ENCODE measurements around the gene FAM53B.

FAM53B gene

DNA sequence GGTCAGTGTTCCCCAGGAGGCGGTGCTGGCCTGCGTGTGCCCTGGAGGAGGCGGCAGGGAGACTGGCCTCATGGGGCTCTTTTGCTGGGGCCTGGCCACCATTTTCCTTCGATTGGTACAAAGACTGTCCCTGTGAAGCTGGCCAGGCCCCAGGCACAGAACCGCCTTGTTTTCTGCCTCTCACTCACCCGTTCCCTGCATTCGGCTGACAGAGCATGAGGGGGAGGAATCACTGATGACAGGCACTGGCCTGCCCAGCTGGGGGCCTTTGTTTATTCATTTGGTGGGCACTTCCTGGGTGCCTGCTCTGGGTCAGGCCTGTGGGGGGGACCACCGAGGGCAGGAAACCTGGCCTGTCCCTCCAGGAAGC, 139.2 kb downstream of the FAM53B start:
- DNase-seq: no peak

DNA sequence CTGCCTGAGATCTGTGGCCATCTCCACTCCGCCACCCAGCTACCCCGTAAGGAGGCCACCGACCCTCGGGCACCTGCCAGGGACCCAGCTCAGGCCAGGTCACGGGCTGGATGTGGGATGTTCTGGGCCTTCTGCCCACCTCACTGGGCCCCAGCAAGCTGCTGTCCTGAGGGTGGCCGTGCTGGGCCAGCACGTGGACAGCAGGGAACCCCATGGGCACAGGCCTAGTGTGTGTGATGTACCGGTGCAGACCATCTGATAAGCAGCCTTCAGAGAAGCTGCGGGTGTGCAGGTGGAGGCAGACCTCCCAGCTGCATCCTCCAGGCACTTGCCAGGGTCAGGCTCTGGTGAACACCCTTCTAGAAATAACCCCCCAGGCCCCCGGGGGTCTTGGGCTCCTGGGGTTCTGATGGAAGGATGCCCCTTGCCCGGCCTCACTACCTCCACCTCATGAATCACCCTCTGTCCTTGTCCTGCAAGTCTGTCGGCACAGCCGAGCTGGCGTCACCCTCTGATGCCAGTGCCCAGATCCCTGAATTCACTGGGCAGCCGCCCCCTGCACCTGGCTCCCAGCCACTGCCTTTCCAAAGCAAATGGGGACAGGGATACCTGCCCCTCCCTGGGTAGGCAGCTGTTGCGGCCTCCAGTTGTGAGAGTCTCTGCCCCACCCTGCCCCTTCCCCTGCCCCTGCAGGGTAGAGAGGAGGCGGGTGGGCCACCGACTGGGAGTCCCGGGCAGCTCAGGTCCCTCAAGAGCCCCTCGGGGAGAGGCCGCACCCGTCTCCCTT, 139.8 kb downstream of the FAM53B start:
- no peak for DNase-seq

DNA sequence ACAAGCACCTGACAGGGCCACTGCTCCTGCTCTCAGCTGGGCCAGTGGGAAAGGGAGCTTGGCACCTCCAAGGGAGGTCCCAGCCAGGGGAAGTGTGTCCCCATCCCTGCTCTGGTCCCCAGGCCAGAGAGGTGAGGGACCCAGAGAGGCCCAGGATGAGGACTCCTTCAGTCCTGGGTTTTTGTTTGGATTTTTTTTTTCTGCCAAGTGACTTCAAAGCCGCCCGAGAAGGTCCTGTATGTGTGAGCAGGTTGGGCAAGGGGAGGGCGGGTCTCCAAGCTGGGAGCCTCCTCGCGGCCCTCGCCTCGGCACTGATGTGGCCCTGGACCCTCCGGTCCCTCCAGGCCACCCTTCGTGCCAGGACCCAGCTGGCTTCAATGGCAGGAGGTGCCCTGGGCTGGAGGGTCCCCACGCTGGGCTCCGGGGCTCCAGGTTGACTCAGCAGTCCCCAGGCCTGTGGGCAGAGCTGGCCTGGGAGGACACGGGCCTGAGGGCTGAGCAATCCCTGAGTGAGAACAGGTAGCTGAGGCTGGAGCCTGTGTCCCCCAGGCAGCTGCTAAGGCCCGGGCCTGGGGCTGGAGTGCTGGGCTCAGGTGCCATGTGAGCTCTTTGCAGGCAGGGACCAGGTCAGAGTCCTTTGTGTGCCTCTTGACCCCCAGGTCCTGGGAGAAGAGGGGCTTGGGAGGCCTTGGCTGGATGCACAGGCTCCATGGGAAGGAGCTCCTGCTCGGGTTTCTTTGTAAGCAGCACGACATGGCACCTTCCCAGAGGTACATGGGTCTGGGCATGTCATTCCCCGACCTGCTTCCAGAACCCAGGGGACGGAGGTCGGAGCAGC, 140.6 kb downstream of the FAM53B start:
- no peak for DNase-seq

DNA sequence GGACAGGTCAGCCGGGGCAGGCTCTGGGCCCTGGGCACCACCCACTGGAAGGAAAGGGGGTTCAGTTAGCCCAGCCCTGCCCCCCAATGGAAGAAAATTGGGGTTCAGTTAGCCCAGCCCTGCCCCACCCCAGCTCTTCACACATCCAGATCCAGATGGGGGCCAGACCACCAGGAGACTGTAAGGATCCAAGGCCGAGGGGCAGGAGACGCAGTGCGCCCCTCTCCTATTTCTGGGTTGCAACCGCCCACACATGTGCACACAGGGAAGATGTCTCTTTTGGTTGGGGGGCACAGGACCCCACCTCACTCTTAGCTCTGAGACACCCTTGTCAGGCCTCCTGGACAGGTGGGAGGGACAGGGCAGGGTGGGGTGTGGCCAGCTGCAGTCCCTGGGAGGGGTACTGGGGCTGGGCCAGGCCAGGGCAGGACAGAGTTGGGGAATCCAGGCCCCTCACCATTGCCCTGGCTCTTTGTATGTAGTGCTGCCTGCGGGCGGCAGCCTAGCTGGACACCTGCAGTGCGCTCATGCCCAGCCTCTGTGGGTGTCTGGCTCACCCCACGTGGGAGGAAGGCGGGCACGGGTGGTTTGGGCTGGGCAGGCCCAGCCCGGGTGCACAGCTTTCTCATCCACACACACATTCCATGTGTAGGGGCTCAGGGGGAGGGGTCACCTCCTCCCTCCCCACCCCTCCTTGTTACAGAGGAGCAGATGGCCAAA, 141.4 kb downstream of the FAM53B start:
- DNase-seq: no peak

DNA sequence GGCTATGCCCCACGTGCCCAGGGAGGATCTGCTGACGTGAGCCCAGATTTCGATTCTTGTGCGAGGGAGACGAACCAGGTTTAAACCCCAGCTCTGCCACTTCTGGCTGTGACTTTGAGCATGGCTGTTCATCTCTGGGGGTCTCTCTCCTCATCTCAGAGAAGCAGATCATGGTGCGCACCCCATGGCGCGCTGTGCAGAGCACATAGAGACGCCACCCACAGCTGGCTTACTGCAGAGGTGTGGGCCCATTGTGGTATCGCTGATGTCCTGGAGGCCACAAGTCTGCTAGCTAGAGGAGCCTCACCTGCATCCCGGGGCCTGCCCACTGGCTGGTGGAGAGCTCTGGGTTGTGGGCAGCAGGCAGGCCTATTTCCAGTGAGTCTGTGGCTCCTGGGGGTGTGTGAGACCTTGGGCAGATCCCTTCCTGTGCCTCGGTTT, 142.0 kb downstream of the FAM53B start:
- no peak for DNase-seq

DNA sequence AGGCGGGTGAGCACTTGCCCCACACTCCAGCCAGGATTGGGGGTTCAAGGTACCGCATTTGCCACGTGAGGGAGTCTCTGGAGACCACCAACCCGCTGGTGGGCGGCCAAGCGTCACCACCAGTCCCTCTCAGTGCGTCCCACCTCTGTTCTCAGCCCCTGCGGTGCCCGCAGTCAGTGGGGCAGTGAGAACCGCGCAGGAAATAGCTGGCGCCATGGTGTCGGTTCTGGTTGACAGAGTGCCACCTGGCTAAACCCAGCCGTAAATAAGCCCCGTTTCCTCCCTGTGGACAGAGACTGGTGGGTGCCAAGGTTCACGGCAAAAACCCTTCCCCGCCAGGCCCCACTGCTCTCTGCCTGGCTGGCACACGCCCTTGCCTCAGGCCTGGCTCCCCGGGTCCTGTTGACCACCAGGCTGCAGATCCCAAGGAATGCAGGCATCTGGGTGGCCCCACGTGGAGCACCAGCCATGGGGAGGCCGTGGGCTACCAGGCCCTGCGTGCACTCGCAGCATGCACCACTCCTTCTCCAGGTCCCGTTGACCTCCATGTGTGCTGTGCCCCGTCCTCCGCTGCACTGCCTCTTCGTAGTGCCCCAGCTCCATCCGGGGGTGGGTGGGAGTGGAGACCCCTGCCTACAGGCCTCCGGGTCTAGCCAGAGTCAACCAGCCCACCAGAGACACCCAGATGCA, 142.6 kb downstream of the FAM53B start:
- no peak for DNase-seq

DNA sequence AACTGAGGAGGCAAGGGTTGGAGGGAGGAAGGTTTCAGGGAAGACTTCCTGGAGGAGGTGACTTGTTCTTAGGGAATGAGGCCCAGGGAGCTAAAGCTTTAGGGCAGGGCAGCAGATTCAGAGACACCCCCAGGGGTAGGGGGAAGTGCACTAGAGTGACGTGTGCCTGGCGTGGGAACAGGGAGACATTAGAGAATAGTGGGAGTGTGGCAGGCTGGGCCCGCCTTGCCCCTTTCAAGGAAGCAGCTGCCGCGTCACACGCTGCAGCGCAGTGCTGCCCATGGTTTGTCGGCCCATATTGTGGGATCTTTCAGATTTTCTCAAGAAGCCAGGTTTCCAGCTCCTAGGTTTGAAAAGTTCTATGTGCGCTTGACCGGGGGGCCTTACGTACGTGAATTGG, 143.2 kb downstream of the FAM53B start:
- DNase-seq: no peak

DNA sequence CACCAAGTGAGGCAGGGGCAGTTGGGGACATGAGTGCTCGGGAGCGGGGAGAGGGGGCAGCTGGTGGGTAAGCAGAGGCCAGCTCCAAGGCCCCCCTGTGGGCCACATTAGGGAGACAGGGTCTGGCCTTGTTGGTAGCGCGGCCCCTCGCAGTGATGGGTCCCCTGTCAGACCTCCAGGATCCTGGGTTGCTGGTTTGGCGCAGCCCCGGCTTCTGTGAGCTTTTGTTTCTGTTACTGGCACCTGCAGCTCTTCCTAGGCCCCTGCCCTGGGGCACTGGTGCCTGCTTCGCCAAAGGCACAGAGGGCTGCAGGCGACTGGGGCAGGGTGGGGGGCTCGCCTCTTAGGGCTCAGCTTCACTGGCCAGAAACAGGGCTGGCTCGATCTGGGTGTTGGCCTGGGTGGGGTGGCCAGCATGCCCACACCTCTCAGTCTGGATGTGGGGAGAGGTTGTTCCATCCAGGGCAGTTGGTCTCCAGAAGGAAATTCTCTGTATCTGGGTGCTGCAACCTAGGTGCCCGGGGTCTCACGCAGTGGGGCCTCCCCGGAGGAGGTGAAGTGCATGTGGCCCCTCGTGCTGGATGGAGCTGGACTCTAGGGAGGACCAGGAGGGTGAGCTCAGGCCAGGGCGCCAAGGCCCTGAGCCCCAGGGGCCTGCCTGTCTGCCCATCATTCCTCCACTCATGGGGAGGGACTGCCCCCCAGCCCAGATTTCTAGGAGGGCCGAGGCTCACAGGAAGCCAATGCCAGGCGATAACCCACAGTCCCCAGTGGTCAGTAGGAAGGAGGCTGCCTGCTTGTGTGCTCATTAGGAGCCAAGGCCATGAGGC, 143.9 kb downstream of the FAM53B start:
- no peak for DNase-seq

DNA sequence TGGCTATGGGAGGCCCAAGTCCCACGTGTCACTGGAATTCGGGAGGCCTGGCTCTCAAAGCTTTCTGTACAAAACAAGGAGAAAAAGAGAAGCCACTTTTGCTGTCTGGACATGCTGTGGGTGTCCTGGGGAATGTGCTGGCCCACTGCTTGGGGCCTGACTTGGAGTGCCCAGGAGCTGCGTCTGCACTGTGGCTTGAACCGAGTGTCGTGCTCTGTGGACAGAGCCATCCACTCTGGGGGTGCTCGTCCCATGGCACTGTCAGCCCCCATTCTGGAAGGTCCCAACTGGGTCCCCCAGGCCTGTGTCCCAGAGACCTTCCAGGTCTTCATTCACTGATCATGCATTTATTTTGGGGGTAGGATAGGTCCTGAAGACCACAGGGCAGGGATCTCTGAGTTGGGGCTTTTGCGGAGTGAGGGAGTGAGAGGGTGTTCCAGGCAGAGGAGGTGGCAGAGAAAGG, 144.6 kb downstream of the FAM53B start:
- DNase-seq: no peak

DNA sequence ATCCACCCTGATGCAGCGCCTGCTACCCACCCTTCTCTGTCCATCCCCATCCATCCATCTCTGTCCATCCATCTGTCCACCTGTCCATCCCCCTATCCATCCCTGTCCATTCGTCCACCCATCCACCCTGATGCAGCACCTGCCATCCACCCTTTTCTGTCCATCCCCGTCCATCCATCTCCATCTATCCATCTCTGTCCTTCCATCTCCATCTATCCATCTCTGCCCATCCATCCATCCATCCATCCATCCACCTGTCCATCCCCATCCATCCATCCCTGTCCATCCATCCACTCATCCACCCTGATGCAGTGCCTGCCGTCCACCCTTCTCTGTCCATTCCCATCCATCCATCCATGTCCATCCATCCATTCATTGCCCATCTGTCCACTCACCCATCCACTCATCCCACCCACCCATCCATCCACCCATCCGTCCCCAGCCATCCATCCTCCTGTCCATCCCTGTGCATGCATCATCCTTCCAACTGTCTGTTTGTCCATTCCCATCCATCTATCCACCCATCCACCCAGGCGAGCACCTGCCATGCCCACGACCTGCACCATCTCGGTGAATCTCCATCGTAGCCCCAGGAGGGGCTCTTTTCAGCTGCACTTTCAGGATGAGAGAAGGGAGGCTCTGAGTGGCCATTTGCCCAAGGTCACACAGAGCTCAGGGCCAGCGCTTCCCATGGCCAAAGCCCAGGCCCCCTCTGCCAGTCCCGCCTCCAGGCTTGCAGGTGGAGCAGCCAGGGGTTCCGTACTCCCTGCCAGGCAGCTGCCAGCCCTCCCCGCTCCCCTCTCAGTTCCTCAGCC, 145.2 kb downstream of the FAM53B start:
- DNase-seq: no peak

DNA sequence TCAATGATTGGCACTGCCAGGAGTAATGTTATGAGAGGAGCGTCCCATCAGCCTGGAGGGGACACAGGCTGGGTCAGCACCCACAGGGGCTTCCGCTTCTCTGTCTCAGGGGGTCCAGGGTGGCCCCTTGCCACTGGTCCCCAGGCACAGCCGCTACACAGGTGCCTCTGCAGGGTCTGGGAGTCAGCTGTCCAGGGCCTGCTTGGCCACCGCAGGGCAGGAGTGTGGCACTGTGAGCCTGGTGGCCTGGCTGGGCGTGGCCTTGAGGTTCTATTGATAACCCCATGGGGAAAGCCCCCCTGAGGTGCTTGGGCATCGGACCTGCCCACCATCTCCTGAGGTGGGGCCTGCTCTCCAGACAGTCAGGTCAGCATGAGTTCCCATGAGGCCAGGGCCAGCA, 146.0 kb downstream of the FAM53B start:
- DNase-seq: no peak

DNA sequence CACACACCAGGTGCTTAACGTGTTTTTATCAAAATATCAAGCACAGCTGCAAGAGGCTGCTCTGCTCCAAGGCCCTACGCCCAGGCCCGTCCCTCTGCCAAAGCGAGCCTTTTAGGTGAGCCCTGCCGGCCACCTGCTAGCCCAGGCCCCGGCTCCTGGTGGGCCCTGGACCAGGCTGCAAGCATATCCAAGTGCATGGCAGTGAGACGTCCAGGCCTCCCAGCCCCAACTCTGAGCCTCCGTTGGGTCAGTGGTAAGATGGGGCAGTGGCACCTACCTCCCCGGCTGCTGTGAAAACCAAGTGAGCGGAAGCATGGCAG, 146.4 kb downstream of the FAM53B start:
- no peak for DNase-seq

DNA sequence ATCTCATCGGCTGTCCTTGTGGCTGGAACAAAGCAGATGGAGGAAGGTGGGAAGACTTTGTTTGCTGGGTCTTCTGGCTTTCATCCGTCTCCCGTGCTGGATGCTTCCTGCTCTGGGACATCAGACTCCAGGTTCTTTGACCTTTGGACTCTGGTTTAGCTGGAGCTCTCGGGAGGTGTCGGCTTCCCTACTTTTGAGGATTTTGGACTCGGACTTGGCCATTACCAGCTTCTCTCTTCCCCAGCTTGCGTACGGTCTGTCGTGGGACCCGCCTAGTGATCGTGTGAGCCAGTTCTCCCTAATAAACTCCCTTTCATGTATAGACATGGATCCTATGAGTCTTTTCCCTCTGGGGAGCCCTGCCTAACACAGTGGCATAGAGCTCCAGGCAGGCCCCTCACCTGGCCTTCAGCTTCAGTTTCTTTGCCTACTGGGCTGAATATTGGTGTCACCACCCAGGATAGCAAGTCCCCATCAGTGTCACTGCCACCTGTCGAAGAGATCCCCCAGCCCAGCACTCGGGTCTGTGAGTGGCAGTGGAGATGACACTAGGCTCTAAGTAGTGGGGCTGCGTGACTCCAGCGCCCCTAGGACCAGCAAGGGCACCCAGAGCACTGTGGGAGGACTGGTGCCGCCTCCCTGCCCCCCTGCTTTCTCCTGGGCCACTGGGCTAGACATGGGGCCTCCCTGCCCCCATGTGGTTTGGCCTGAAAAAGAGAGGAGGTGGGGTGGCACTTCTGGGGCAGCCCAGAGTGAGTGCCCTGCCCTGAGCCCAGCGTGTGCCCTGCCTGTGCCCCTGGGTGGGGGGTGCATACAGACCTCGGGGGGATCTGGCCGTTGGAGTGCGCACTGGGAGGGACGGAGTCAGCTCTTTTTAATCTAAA, 147.0 kb downstream of the FAM53B start:
- DNase-seq: no peak

DNA sequence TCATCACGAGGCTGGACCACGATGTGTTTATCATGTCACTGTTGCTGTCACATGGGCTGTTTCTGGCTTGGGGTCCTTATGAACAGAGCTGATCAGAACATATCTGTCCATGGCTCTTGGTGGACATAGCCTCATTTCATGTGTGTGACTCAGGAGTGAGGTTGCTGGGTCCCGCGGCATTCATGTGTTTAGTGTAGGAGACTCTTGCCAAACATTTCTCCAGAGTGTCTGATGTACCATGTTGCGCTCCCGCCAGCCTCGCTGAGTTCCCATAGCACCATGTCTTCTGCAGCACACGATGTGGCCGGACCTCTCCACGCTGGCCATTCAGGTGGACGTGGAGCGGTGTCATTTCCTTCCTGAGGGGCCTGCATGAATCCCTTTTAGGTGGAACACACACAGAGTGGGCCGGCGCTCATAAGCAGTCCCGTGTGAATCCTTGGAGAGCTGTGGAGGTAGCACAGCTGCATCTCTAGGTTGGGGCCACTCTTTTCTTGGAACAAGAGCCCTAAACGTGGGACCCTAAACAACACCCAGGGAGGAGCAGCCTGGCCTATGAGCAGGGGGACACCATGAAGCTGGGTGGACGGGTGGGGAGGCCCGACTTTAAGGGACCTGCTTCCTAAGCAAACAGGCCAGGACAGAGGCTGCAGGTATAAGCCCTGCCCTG, 147.9 kb downstream of the FAM53B start:
- DNase-seq: no peak

DNA sequence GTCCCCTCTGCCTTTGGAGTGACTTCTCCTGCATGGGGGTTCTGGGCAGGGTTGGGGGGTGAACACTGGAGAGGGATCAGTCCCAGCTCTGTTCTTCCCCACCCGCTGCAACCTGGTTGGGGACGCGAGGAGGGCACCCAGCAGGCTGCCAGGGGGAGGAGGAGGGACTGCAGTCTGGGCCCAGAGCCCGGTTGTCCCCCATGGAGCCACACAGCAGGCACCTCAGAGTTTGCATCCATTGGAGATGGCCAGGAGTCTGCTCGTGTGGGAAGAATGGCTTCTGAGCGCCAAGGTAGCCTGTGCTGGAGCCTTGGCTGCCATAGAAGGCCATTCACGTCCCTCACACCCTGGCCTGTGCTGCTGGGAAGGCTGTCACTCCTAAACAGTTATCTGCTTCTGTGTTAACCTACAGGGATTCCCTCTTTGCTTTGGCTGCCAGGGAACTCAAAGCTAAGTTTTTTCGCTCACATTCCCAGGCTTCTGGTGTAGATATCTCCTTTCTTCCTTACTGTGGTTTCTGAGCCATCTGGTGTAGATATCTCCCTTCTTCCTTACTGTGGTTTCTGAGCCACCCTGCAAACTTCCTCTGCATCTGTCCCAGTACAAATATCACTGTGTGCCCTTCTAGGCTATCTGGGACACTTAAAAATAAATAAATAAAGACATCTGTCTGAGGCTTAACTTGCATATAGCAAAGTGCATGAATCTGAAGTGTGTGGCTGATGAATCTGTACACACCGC, 148.9 kb downstream of the FAM53B start:
- DNase-seq: no peak

DNA sequence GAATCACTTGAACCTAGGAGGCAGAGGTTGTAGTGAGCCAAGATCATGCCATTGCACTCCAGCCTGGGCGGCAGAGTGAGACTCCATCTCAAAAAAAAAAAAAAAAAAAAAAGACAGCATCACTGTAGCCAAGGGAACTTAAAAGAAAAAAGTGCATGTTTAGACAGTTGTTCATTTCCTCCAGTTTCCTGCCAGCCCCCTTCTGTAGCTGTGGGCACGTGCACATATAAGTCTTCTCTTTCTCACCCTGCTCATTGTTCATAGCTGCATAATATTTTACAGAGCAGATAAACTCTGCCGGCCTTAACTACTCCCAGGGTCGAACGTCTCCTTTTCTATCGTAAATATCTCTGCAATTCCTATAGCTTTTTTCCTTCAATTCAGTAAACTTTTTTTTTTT, 149.9 kb downstream of the FAM53B start:
- DNase-seq: no peak

DNA sequence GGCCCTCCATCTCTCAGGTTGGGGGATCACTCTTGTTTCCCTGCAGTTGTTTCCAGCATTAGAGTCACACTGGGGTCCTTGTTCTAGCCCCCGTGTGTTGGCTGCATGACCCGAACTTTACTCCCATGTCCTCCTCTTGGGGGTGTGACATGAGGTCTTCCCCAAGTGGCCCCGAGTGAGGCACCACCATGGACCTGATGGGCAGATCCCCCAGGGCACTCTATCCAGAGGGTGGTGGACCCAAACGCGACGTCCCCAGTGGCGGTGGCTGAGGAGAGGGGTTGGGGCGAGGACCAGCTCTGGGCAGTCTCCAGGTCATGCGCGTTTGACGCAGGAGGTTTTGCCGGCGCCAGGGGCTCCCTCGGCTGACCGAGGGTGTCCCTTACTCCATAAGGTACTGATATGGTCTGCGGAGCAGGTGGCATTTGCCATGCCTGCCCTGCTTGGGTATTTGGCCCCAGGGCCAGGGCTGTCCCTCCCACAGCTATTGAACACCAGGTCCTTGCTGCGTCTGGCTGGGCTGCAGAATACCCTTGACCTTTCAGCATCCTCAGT, 150.7 kb downstream of the FAM53B start:
- DNase-seq: no peak

DNA sequence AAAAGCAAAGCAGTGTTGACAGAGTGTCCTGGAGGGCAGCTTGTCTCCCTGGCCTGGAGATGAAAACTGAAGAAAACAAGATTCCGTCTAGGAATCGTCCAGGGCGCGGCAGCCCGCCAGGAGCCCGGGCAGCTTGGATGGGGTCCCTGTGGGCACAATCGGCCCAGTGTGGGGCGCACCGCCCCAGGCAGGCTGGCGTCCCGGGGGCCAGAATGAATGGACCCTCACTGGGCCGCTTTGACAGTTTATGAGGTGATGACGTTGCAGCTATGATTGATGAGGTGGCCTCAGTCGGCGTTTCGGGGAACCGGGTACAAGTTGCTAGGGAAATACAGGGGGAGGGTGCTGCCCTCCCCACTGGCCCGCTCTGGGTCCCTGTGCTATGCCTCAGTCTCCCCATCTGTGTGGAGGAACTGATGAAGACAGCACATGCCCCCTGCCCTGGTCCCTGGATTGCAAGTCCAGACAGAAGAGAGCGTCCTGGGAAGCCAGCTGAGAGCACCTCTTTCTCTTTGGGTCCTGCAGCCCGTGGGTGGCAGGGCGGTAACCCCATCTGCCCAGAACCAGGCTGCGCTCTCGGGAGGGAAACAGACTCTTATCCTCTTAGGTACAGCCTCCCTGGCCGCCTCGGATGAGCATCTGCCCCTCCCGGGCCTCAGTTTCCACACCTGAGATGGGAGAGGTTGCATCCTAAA, 151.3 kb downstream of the FAM53B start:
- no peak for DNase-seq
